ENCODE results near the gene STK32C.

DNA sequence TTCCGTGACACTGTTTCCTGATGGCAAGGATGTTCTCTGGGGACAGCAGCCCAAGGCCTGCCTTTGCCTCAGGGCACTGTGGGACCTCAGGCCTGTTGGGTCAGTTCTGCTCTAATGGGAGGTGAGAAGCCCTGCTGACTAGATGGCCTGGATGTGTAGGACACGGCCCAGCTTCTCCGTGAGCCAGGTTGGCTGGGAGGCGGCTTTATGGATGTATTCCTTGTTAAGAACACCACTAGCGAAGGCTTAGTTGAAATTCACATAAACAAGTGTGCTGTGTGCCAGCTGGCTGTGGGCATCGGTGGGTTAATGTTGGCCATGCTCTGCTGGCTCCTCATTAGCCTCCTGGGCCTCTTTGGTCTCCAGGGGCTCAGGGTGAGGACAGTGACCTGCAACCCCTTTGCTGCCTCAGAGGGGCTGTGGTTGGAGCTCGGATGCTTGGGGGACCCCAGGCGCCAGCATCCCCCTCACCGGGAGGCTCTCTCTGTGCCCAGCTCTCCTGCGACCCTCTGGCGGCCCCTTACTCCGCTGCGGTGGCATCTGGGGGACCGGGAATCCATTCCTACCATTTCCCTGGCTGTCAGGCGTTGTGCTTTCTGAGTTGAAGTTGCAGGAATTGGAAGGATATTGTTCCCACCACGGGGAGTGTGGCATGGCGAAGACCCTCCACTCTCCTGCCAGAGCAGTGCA, 143.8 kb downstream of the STK32C start:
- no peak for TF ChIP-seq CTCF (conservative IDR thresholded peaks at IDR 0.05)
- TF ChIP-seq EZH2 (IDR thresholded peaks at IDR 0.05; ENCODE audit: low read depth): no peak
